ENCODE measurements around the gene RPS15. TPM values are rescaled to one million over a fixed set of nuclear protein-coding genes. Genes with fewer than 3 reads are reported as not detected.

The RPS15 gene
- total RNA-seq, 1 experiment from 2014 or later, result 1,862 TPM

GRCh38 chr19:1457892-1458291 lies 19.7 kb downstream of the RPS15 start:
- H3K4me2 ChIP-seq (ENCODE audit: low read length), result no peak overlapping the region
- no peaks in the 10 kb centered on the region for H3K79me2 ChIP-seq (ENCODE audit: insufficient read depth, low read length)
- DNase-seq (ENCODE audit: low read depth, low spot score), result no peak
- no peaks in the 10 kb centered on the region for H3K27me3 ChIP-seq (ENCODE audit: insufficient read depth, low read length)
- no peaks in the 10 kb centered on the region for H4K20me1 ChIP-seq (ENCODE audit: insufficient read depth)
- TF ChIP-seq CTCF (IDR thresholded peaks at IDR 0.05 in 2 of 3, conservative IDR thresholded peaks at IDR 0.05 in 1 of 3; ENCODE audit: borderline replicate concordance in 1 of 3, insufficient read depth in 1 of 3, low read depth in 2 of 3, low read length in 2 of 3) (no peak), MAX (IDR thresholded peaks at IDR 0.05) (no peak), CEBPB (IDR thresholded peaks at IDR 0.05; ENCODE audit: low read depth) (no peak), REST (IDR thresholded peaks at IDR 0.05; ENCODE audit: low read depth) (no peak), EZH2phosphoT487 (IDR thresholded peaks at IDR 0.05; ENCODE audit: borderline replicate concordance) (no peak), ELF1 (IDR thresholded peaks at IDR 0.05; ENCODE audit: borderline replicate concordance, low read depth) (no peak), YY1 (IDR thresholded peaks at IDR 0.05; ENCODE audit: extremely low read depth, insufficient replicate concordance, low read depth, low read length) (no peak), SIN3A (IDR thresholded peaks at IDR 0.05; ENCODE audit: low read depth) (no peak)
- ChIA-PET CTCF (interaction anchor here (0.6 kb wide), 1 partner anchor 173 kb away, joined by 3 read pairs; no protein-coding TSS in a partner anchor), RAD21 (ENCODE audit: low non-redundant PET in 1 of 2, low total read pairs in 2 of 2, uncharacterized antibody in 2 of 2, unreplicated experiment in 2 of 2) (interaction anchor here in 1 of 2 experiments (0.6 kb wide), 1 partner anchor 15 kb away, joined by 3 read pairs; no protein-coding TSS in a partner anchor), POLR2A (no interaction called here)
- no peak overlapping the region for H3K4me3 ChIP-seq (replicated peaks in 1 of 2; ENCODE audit: low read depth in 1 of 2, low read length in 2 of 2)
- H3K9ac ChIP-seq (ENCODE audit: low read length), result no peak overlapping the region
- BruUV-seq (replicated peaks), result no TSS peak
- ATAC-seq, result no peak
- peaks cover 23 to 45% of the 10 kb centered on the region in 2 experiments for H3K4me1 ChIP-seq (ENCODE audit: control insufficient read depth in 1 of 2, insufficient read depth in 2 of 2, low read length in 2 of 2)
- H3K36me3 ChIP-seq (ENCODE audit: control insufficient read depth in 1 of 2, insufficient read depth in 2 of 2, low read length in 2 of 2), result peaks cover 0 to 3% of the 10 kb centered on the region in 2 experiments; a peak in 1 of 4 replicates
- H3K27ac ChIP-seq (ENCODE audit: low read depth, low read length), result no peak overlapping the region
- intact Hi-C loops (cut with micrococcal nuclease), result no loop called here
- no peaks in the 10 kb centered on the region for H3K9me3 ChIP-seq (ENCODE audit: control insufficient read depth in 1 of 2, insufficient read depth in 1 of 2, low read depth in 1 of 2, low read length in 2 of 2)
- no peak overlapping the region for H2AFZ ChIP-seq (ENCODE audit: low read depth, low read length, poor library complexity, severe bottlenecking)
- no peaks in the 10 kb centered on the region for H3K9me2 ChIP-seq (ENCODE audit: insufficient read depth)
